ENCODE measurements around the gene ALAS1.
A peak's percentile ranks its signal among the peaks of the same experiment; 100 is the strongest.

ALAS1 gene

DNA sequence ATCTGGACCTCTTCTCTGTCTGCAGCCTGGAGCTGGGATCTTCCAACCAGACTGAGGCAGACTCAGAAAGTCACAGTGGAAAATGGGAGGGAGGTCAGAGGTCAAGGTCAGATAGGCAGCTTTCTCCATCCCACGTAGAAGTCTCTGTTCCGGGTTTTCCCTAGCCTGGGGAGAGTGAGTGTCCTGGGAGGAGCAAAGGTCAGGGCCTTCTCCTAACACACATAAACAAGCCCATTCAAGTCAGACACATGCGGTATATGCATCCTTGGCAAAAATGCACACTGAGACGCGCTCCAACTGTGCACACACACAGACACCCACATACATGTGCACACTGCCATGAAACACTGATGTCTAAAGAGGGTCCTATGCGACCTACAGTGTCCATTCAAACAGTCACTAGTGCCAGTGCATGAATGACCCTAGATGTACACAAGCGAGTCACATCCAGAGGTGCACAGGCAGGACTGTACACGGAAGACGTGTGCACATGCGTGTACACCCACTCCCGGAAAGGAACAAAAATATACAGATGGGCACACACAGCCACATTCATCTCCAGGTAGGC lies 40.3 kb downstream of the ALAS1 start:
- FAIRE-seq = no peak

DNA sequence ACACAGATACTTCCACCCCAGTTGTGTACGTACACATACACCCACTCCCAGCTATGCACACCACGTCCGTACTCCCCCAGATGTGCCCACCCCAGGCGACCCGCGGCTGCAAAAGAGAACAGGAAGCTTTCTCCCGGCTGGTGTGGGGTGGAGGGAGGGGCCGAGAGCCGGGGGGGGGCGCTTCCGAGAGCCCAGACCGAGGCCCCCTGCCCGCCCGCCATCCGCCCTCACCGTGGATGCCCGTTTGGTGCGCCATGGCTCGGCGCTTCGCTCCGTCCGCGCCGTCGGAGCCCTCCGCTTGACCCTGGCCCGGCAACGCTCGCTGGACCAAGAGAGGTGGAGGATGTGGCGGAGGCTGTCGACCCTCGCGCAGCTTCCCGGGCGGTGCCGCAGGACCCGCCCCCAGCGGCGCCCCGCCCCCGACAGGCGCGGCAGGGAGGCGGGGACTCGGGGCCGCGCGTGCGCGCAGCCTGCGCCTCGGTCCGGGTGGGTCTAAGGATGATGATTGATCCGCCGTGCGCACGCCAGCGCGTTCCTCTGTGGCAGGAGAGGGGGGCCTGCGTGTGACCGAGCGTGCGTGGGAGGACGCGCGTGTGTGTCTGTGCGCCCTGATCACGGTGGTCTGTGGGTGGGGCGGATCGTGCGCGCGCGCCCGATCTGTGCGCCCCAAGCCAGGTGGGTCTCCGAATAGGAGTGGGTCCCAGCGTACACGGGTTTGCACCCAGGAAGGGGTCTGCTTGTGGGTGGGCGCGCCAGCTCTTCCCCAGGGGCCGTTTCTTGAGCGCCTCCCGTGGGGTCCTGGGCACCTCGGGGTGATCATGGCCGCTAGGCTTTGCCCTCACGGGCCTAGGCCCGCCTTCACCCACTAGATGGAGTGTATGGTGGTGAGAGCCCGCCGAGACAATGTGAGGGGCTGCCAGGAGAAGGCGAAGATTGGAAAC lies 41.1 kb downstream of the ALAS1 start, which contains the start of gene TWF2:
TWF2 (minus strand) TSS at position 398 of the 941 bp plus-strand sequence; CDS start at position 256, 142 bp downstream.
- FAIRE-seq = no peak

DNA sequence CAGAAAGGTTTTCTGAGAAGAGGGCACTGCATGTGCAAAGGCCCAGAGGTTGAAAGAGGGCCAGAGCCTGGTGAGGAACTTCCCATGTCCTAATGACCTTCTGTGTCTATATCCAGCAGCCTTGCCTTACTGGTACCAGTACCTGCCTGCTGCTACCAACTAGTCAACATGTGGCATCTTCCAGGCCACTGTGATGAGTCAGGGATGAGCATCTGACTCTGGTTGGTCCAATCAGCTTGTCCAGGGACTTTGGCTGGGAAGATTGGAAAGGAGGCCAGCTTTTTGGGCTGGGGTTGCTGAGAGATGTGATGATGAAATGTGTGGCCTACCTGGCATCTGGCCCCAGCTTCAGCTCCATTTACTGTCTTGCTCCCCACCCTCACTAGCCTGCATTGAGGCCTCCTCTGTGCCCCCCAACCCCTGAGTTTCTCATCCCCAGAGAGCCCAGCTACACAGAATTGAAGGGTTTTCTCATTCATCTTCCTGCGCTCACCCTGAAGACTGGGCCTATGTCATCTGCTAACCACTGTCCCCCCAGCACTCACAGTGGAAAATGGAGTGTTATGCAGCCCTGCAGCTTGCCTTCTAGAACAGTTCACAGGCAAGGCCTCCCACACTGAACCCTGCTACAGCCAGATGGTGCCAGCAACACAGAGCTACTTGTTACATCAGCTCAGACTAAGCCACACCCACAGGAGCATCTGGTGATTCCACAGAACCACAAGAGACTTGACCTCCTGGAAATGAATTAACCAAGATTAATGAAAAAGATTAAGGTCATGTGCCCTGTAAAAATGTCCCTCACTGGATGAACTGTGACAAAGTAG lies 42.3 kb downstream of the ALAS1 start:
- peak; percentile 36 for FAIRE-seq

DNA sequence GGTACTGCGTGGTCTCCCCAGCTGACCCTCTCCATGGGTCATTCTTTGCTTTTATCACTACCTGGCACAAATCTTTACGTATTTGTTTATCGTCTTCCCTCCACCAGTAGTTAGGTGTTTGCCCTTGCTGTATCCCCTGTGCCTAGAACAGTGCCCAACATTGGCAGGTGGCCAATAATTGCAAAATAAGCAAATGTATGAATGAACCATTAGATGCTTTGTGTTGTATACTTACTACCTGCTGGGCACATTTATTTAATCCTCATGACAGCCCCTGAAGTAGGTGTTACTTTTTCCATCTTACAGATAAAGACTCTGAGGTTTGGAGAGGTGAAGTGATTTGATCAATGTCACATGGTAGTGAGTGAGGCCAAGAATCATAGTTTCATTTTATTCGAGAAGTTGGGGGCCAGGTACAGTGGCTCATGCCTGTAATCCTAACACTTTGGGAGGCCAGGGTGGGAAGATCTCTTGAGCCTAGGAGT lies 43.0 kb downstream of the ALAS1 start:
- FAIRE-seq = no peak

DNA sequence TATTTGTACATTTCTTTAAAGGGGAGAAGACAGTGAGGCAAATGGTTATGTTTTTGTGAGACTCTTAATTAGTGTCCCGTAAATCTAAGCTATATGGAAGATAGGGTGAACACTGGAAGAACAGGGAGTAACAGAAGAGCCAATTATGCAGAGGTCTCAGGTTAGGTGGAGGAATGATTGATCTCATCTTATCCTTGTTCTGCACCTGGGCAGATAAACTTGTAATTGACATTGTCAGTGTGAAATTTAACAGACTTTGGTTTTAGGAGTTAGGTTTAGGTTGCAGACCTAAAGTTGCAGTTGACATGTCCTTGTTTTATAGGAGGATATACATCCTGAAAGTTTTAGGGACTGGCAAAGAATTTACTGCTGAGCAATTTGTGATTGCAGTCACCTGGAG lies 44.1 kb downstream of the ALAS1 start:
- FAIRE-seq = no peak

DNA sequence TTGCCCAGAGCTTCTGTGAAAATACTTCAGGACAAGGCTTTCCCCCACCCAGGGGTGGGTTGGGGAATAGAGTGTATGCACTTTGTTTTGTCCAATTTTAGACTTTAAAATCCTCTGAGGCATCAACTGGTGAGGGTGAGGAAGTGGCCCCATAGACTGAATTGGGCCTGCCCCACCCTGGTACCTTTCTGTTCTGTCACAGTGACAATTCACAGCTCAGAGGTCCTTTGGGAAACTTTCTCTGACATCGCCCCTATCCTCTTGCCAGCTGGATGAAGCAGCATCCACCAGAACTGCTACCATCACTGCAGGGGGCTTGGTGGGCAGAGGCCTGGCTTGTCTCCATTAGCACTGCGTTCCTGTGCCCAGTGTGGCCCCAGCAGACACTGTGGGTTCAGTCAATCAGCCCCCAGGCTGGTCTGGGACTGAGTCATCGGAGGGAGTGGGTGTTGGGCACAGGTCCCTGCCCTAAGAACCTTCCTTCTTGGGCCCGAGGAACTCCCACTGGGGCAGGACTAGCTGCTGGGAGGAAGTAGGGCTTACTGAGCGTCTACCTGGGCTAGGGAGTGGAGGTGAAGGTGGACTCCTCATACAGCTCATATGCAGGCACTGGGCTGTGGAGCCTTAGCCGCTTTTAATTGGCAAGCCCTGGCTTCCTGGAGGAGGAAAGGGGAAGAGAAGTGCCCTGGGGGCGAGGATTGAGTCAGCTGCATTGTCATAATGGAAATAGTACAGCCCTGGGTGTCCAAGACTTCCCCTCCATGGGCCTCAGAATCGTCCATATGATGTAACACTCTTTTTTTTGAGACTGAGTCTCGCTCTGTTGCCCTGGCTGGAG lies 46.0 kb downstream of the ALAS1 start:
- FAIRE-seq = no peak

DNA sequence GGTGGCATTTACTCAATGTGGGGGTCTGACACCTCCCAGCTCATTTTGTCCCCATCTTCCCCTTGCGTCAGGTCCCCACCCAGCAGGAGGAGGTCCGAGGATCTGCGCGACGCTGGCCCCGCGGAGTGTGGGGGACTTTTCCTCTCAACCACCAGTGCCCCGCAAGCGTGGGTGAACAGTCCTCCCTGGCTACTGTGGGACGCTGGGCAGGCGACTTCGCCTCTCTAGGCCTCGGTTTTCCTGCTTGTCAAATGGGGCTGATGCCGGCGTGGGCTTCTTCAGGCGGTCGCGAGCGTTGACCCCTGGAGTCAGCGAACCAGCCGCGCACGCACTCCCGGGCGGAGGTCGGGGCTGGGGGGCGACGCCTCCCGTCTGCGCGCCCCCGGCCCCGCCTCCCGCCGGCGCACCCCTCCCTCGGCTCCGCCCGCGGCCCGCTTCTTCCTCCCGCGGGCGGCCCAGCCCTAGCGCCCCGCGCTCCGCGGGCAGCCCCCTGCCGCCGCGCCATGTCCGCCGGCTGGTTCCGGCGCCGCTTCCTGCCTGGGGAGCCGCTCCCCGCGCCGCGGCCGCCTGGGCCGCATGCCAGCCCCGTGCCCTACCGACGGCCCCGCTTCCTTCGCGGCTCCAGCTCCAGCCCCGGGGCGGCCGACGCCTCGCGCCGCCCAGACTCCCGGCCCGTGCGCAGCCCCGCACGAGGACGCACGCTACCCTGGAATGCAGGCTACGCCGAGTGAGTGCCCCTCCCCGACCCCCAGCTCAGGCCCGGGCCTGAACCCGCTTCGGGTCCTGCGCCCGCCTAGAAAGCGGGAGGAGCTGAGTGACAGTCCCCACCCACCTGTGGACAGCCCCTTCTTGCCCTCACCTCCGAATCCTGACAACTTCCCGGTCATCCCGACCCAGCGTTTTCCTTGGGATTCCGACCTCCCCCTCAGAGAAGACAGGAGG lies 47.6 kb downstream of the ALAS1 start, which contains the start of gene PPM1M:
PPM1M (plus strand) TSS at position 438 of the 942 bp plus-strand sequence; CDS start at position 504, 66 bp downstream.
- FAIRE-seq = no peak

DNA sequence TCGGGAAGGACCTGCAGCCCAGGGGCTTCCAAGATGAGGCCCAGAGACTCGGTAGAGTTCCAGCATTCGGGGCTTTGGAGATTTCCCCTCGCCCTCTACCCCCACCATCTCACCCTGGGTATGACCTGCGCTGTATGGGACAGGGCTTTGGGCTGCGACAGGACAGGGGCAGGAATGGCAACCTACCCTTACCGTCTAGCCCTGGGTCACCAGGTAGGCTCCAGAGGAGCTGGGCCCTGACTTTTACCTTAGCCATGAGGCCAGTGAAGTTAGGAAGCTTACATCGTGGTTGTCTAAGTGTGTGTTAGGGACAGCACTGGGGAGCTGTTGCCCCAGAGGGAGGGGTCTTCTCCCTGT lies 48.3 kb downstream of the ALAS1 start:
- FAIRE-seq = no peak

DNA sequence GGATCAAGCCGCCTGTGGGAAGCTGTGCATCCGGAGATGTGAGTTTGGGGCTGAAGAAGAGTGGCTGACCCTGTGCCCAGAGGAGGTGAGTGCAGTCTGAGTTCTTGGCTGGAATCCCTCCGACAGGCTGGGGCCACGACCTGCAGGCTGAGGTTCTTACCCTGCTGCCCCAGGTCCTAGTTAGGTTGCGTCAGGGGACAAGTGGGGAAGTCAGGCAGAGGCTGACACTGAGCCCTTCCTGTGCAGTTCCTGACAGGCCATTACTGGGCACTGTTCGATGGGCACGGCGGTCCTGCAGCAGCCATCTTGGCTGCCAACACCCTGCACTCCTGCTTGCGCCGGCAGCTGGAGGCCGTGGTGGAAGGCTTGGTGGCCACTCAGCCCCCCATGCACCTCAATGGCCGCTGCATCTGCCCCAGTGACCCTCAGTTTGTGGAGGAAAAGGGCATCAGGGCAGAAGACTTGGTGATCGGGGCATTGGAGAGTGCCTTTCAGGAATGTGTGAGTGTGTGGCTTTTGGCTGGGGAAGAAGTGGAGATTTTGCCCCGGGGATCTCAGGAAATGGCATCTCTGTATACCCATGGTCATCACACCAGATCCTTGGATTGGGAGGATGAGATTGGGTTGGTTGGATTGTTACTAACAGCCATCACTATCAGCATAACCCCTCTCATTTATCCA lies 48.9 kb downstream of the ALAS1 start:
- FAIRE-seq = no peak

DNA sequence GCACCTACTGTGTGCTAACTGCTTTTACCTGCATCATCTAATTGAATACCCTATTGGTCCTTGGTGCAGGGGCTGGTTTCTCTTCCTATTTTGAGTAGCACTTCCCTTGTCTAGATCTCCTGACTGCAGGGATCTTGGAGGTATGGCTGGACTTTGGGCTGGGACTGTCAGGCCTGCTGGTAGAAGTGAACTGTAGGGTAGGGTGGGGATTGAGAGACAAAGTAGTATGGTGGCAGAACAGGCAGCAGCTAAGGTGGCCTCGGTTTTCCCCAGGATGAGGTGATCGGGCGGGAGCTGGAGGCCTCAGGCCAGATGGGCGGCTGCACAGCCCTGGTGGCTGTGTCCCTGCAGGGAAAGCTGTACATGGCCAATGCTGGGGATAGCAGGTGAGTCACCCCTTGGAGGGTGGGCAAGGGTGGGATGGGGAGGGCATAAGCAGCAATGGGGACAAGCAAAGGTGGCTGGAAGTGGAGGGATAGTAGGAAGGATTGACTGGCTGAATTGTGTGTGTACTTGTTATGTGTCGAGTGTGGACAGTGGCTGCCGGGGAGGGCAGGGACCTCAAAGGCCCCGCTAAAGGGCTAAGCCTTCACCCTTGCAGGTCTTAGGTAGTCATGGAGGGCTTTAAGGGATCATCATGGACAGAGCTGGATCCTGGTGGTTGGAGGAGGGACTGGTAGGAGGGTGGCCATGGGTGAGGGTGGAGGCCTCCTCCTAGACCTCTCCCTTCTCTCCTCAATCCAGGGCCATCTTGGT lies 49.6 kb downstream of the ALAS1 start:
- no peak for FAIRE-seq

DNA sequence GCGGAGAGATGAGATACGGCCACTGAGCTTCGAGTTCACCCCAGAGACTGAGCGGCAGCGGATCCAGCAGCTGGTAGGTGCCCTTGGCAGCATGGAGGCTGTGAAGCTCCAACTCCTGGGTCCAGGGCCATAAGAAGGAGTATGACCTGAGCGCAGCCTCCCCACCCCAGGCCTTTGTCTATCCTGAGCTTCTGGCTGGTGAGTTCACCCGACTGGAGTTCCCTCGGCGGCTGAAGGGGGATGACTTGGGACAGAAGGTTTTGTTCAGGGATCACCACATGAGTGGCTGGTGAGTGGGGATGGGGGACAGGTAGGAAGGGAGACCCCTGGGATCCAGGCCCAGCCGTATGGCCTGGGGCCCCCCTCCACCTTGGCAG lies 50.2 kb downstream of the ALAS1 start:
- no peak for FAIRE-seq

DNA sequence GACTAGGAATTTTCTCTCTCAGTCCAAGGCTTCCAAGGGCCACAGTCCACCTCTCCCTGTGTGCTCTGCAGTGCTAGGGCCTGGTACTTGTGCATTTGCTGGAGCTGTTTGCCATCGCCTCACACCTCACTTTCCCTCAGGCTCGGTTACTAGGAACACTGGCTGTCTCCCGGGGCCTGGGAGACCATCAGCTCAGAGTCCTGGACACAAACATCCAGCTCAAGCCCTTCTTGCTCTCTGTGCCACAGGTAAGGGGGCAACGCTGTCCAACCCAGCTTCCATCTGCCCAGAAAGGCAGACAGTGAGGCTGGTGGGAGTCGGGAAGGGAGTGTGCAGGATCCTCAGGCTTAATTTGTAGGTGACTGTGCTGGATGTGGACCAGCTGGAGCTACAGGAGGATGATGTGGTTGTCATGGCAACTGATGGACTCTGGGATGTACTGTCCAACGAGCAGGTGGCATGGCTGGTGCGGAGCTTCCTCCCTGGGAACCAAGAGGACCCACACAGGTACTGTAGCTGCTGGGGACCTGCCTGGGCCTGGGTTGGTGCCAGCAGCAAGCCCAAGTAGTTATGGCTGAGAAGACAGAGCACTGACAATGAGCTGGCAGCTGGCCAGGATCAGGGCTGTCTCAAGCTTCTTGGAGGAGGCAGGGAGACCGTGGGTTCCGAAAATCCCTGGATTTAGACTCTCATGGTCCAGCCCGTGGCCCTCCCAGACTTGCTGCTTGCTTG lies 51.0 kb downstream of the ALAS1 start:
- no peak for FAIRE-seq

DNA sequence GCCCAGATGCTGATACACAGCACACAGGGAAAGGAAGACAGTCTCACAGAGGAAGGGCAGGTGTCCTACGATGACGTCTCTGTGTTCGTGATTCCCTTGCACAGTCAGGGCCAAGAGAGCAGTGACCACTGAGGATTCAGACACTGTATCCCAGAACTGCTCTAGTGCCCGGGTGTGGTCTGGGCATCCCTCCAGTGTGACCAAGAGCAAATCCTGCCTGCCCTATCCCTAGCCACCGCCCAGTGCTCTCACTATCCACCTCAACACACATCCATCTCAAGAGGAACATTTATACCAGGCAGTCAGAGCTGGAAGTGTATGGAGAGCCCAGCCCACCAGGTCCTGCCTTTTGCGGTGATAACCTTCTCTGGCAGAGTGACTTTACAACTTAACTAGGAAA lies 51.7 kb downstream of the ALAS1 start:
- FAIRE-seq = no peak

DNA sequence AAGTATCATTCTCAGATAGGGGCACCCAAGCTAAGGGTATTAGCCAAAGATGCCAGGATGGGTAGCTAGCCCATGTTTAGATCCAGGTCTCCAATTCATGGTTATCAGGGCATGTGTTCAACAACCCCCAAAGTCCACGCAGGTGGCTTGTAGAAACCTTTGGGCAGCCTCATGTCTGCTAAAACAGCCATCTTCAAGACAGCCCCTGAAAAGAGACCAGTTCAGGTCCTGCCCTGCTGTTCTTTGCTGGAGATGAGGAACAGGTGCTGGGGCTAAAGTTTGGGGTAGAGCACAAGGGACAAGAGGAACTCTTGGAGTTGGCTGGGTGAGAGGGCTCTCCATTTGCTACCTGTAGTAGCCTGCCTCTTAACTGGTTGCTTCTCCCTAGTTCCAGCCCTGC lies 52.2 kb downstream of the ALAS1 start:
- FAIRE-seq = no peak

DNA sequence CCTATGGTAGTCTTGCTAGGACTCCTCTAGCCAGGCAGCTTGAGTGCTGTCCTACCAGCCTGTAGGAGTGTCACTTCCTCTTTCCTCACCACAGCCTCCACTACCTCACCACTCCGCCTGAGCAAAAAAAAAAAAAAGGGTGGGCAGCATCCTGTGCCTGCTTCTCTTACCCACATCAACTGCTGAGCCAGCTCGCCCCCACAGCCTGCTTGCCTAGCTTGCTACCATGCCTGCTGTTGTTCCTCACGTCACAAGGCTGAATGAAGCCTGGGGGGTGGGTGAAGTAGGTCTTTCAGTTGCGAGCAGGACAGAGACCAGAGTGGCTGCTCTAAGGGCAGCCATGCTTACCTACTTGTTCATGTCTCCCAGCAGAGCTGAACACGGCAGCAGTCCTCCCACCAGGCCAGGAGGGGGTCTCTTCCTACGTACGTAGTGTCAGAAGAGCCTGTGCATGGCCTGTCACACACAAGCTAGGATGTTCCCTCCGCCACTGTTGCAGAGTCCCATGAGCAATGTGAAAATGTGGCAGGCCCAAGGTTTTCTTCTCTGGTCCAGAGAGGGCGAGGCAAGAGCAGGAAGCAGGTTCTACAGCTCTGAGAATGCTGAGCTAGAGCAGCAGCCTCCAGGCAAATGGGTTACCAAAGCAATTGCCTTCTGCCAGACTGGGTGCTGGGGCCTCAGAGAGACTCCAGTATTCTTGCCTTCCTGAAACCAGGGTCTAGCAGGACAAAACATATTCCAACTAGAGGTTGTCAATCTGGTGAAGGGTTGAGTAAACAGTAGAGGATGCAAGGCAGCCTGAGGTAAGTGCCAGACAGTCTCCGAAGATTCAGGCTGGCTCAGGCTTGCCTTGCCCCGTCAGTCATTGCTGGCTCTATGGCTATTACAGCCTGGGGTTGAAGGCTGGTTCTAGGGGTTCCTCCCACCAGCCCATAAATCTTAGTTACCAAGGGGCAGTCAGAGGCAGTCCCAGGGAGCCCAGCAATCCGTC lies 55.6 kb downstream of the ALAS1 start:
- no peak for FAIRE-seq

DNA sequence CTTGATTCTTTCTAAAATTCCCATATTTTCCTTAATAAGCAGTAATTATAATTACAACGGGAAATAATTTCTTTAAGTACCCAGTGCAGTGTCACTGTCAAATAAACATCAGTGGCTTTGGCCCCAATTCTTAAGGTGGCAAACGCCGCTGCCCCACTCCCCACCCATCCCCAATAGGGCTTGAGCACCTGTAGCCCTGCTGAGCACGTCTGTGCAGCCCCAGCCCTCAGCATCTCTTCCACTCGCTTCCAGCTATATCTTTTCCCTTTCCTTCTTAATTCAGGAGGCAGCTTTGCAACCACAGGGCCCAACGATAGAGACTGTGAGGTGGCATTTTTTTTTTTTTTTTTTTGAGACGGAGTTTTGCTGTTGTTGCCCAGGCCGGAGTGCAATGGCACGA lies 56.6 kb downstream of the ALAS1 start:
- no peak for FAIRE-seq

DNA sequence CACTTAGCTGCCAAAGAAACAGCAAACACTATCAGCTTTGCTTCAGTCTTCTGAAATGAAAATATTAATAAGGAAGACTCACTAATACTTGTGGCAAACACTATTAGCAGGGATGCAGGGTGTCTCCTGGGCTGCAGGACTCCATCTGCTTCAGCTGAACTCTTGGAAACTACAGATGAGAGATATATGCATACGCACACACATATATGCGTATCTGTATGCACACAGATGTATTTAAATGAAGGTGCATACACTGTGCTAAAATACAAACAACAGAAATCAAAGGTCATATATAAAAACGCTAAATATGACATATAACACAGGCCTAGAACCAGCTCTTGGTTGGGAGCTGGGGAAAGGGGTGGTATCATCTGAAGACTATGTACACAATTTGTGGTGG lies 58.2 kb downstream of the ALAS1 start:
- FAIRE-seq = no peak

DNA sequence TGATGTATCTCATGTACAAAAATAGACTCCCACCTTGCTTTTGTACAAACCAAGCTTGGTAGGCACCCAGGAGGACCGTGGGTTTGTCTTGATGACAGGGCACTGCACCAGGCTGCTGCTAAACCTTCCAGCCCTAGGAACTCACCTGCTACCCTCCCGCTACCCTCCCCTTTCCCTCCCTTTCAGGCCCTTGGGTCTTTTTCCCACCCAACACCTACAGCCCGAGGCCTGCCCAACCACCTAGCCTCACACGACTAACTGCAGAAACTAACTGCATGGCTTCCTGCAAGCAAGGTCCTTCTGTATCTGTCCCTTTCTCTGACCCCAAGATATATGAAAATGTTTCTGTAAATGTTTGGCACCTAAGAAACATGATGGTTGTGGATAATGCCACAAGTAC lies 58.7 kb downstream of the ALAS1 start:
- FAIRE-seq = no peak

All from islet of Langerhans (tissue), 1 donor.